ENCODE results near the gene GAL3ST3. TPM values are rescaled to one million over a fixed set of nuclear protein-coding genes. Genes with fewer than 3 reads are reported as not detected.
"Not testable (repeated sequence)": the region's sequence is repeated elsewhere in the genome, so short reads cannot be mapped to it uniquely, and the experiment has no call there.

Gene GAL3ST3
- total RNA-seq, 2 experiments from 2014 or later: 0.70 to 0.95 TPM

GRCh38 chr11:66039765-66040164, 9.2 kb downstream of the GAL3ST3 start:
- peaks cover 4% of the 10 kb centered on the region for H3K27me3 Mint-ChIP-seq
- no peak for DNase-seq
- H3K36me3 Mint-ChIP-seq: no peaks in the 10 kb centered on the region
- H3K9me3 Mint-ChIP-seq: no peaks in the 10 kb centered on the region
- H3K27ac Mint-ChIP-seq: no peak overlapping the region
- H3K4me3 Mint-ChIP-seq: no peak overlapping the region
- H3K4me1 Mint-ChIP-seq: peaks cover 2% of the 10 kb centered on the region

DNA sequence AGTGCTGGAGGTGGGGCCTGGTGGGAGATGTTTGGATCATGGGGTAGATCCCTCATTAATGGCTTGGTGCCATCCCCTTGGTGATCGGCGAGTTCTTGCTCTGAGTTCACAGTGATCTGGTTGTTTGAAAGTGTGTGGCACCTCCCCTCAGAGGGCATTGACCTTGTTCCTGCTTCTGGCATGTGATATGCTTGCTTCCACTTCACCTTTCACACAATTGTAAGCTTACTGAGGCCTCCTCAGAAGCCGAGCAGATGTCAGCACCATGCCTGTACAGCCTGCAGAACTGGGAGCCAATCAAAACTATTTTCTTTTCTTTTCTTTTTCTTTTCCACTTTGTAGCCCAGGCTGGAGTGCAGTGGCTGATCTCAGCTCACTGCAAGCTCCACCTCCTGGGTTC, 11.6 kb downstream of the GAL3ST3 start:
- no peaks in the 10 kb centered on the region for H3K4me1 Mint-ChIP-seq
- H3K4me3 Mint-ChIP-seq: no peak overlapping the region
- no peaks in the 10 kb centered on the region for H3K36me3 Mint-ChIP-seq
- no peaks in the 10 kb centered on the region for H3K9me3 Mint-ChIP-seq
- peaks cover 4% of the 10 kb centered on the region for H3K27me3 Mint-ChIP-seq
- H3K27ac Mint-ChIP-seq: no peak overlapping the region
- DNase-seq: no peak

DNA sequence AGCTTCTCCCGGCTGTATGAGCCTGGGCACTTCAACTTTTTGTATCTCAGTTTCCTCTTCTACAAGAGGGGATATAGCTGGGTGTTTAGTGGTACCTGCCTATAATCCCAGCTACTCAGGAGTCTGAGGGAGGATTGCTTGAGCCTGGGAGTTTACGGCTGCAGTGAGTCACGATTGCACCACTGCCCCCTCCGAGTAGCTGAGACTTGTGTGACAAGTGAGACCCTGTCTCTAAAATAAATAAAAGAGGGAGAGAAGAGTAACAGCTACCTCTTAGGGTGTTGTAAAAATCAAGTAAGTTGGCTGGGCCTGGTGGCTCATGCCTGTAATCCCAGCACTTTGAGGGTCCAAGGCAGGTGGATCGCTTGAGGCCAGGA, 12.6 kb downstream of the GAL3ST3 start:
- H3K27me3 Mint-ChIP-seq: peaks cover 4% of the 10 kb centered on the region
- DNase-seq: no peak
- no peaks in the 10 kb centered on the region for H3K36me3 Mint-ChIP-seq
- no peaks in the 10 kb centered on the region for H3K4me1 Mint-ChIP-seq
- no peak overlapping the region for H3K4me3 Mint-ChIP-seq
- no peaks in the 10 kb centered on the region for H3K9me3 Mint-ChIP-seq
- H3K27ac Mint-ChIP-seq: no peak overlapping the region

GRCh38 chr11:66035653-66036333, 13.2 kb downstream of the GAL3ST3 start:
- Mint-ChIP-seq H3K4me3 (no peak overlapping the region), H3K9me3 (no peaks in the 10 kb centered on the region), H3K36me3 (no peaks in the 10 kb centered on the region), H3K4me1 (no peaks in the 10 kb centered on the region), H3K27ac (no peak overlapping the region), H3K27me3 (peaks cover 4% of the 10 kb centered on the region)
- DNase-seq: no peak

DNA sequence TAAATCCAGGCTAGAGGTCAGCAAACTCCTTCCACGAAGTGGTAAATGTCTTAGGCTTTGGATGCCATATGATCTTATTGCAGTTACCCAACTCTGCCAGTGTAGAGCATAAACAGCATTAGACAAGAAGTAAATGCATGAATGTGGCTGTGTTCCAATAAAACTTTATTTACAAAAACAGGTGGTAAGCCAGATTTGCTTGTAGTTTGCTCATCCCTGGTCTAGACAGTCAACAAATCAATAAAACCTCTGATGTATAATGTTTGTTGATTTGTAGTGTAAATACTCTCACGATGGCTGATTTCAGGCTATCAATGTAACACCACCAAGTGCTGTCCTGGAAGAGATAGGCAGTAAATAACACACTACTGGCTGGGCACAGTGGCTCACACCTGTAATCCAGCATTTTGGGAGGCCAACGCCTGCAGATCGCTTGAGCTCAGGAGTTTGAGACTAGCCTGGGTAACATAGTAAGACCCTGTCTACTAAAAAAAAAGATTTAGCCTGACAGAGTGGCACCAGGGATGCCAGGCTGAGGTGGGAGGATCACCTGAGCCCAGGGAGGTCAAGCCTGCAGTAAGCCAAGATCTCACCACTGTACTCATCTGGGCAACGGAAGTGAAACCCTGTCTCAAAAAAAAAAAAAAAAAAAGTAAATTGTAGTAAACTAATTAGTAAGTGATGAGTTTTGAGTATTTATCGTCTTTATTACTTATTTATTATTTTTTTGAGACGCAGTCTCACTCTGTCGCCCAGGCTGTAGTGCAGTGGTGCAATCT, 15.8 kb downstream of the GAL3ST3 start:
- Mint-ChIP-seq H3K27me3 (peaks cover 4% of the 10 kb centered on the region), H3K4me1 (no peaks in the 10 kb centered on the region), H3K9me3 (no peaks in the 10 kb centered on the region), H3K27ac (no peak overlapping the region), H3K4me3 (no peak overlapping the region), H3K36me3 (no peaks in the 10 kb centered on the region)
- no peak for DNase-seq

- H3K27ac Mint-ChIP-seq: no peak within 1 kb of the TSS
- no peaks in the 10 kb centered on the region for H3K9me3 Mint-ChIP-seq
- peaks cover 7% of the 10 kb centered on the region for H3K4me1 Mint-ChIP-seq
- H3K4me3 Mint-ChIP-seq: no peak within 1 kb of the TSS
- no peak for DNase-seq
- H3K27me3 Mint-ChIP-seq: peaks cover 10% of the 10 kb centered on the region
- no peaks in the 10 kb centered on the region for H3K36me3 Mint-ChIP-seq
Observed at GRCh38 chr11:66026017-66026529, 22.9 kb downstream of the GAL3ST3 start, which contains the start of gene CATSPER1. Gene CATSPER1 (minus strand): TSS chr11:66026479. CDS start chr11:66026379, 100 bp downstream.

DNA sequence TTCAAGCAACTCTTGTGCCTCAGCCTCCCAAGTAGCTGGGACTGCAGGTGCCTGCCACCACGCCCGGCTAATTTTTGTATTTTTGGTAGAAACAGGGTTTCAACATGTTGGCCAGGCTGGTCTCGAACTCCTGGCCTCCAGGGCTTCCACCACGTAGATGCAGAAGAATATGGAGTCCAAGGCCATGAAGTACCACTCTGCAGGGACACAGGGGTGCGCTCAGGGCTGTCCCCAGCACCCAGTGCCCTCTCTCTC, 25.8 kb downstream of the GAL3ST3 start:
- H3K4me1 Mint-ChIP-seq, H3K4me3 Mint-ChIP-seq, H3K27ac Mint-ChIP-seq, DNase-seq, H3K36me3 Mint-ChIP-seq, H3K27me3 Mint-ChIP-seq, H3K9me3 Mint-ChIP-seq: not testable (repeated sequence)

- H3K27me3 Mint-ChIP-seq: peaks cover 10% of the 10 kb centered on the region
- no peak overlapping the region for H3K27ac Mint-ChIP-seq
- H3K4me3 Mint-ChIP-seq: peak overlapping the region; percentile 27
- no peaks in the 10 kb centered on the region for H3K36me3 Mint-ChIP-seq
- H3K4me1 Mint-ChIP-seq: peaks cover 10% of the 10 kb centered on the region
- peak; percentile 82 for DNase-seq
- no peaks in the 10 kb centered on the region for H3K9me3 Mint-ChIP-seq
Observed at GRCh38 chr11:66022401-66023185, 26.4 kb downstream of the GAL3ST3 start.

- DNase-seq: peak; percentile 30
Observed at GRCh38 chr11:66020618-66021357, 28.2 kb downstream of the GAL3ST3 start.

GRCh38 chr11:66020212-66020611, 28.7 kb downstream of the GAL3ST3 start:
- no peak overlapping the region for H3K4me3 Mint-ChIP-seq
- H3K36me3 Mint-ChIP-seq: no peaks in the 10 kb centered on the region
- H3K4me1 Mint-ChIP-seq: peaks cover 13% of the 10 kb centered on the region
- H3K27me3 Mint-ChIP-seq: peaks cover 10% of the 10 kb centered on the region
- H3K27ac Mint-ChIP-seq: no peak overlapping the region
- H3K9me3 Mint-ChIP-seq: no peaks in the 10 kb centered on the region
- DNase-seq: no peak

More at GRCh38 chr11:66020618-66021357, 28.2 kb downstream of the GAL3ST3 start:
- Mint-ChIP-seq H3K4me1 (peaks cover 13% of the 10 kb centered on the region), H3K36me3 (no peaks in the 10 kb centered on the region), H3K9me3 (no peaks in the 10 kb centered on the region), H3K27ac (no peak overlapping the region), H3K4me3 (no peak overlapping the region), H3K27me3 (peaks cover 10% of the 10 kb centered on the region)

DNA sequence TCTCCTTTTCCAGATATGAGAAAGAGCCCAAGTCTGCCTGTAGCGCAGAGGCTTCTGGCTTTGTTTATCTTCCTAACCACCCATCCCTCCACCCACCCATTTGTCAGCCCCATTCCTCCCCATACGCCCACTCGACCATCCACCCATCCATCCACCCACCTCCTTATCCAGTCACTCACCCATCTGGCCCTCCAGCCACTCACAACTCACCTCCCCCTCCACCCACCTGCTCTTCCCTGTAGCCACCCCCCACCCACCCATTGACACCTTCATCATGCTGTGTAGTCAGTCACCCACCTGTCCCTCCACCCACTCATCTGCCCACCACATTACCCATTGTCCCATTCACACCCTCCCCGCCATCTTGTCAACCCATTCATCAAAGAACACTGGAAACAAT, 31.6 kb downstream of the GAL3ST3 start:
- Mint-ChIP-seq H3K27me3 (peaks cover 18% of the 10 kb centered on the region), H3K9me3 (no peaks in the 10 kb centered on the region), H3K27ac (no peak overlapping the region), H3K4me1 (peaks cover 10% of the 10 kb centered on the region), H3K4me3 (no peak overlapping the region), H3K36me3 (no peaks in the 10 kb centered on the region)
- DNase-seq: no peak

DNA sequence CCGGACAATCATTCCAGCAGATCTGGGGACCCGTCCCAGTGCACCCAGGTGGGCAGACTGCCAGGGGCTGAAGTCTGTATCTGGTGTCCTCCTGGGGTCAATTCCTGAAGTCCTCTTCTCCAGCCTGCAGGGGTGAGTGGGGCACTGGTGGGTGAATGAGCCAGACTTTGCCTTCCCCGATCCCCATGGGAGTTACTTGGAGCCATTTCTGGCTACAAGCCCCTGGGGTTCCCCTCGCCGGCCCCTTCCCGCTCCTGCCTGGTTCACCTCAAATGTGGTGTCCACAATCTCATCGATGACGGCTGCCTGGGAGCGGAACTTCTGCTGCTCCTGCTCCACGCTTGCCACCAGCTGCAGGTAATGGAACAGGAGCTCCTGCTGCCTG, 32.2 kb downstream of the GAL3ST3 start:
- peaks cover 10% of the 10 kb centered on the region for H3K4me1 Mint-ChIP-seq
- no peak overlapping the region for H3K27ac Mint-ChIP-seq
- peaks cover 22% of the 10 kb centered on the region for H3K27me3 Mint-ChIP-seq
- no peaks in the 10 kb centered on the region for H3K36me3 Mint-ChIP-seq
- H3K9me3 Mint-ChIP-seq: no peaks in the 10 kb centered on the region
- no peak overlapping the region for H3K4me3 Mint-ChIP-seq
- DNase-seq: no peak

- no peak for DNase-seq
- Mint-ChIP-seq H3K4me3 (no peak overlapping the region), H3K27ac (no peak overlapping the region), H3K4me1 (peaks cover 7% of the 10 kb centered on the region), H3K27me3 (peaks cover 22% of the 10 kb centered on the region), H3K9me3 (no peaks in the 10 kb centered on the region), H3K36me3 (no peaks in the 10 kb centered on the region)
Observed at GRCh38 chr11:66015936-66016792, 32.8 kb downstream of the GAL3ST3 start.

DNA sequence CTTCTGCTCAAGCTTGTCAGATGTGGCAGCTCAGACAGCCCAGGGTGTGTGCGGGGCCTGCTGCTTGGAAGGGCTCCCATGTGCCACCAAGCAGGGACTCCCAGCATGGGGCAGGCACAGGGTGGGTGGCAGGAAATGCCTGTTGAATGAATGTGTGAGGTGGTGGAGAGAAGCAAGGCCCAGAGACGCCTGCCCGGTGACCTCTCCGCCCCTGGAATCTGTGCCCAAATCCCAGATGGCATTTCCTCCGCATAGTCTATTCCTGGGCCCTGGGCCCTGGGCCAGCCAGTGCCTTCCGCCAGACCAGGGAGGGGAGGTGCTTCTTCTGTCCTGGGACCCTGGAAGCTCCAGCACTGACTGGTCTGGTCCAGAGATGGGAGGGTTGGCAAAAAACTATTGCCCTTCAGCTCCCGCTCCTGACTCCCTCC, 33.5 kb downstream of the GAL3ST3 start:
- Mint-ChIP-seq H3K36me3 (no peaks in the 10 kb centered on the region), H3K27ac (no peak overlapping the region), H3K27me3 (peaks cover 22% of the 10 kb centered on the region), H3K4me1 (peaks cover 5% of the 10 kb centered on the region), H3K9me3 (no peaks in the 10 kb centered on the region), H3K4me3 (no peak overlapping the region)
- DNase-seq: no peak

All from activated naive CD8-positive, alpha-beta T cell treated with anti-CD3 and anti-CD28 coated beads for 36 hours (primary cell).